ENCODE results near the gene FAM174A.

The FAM174A gene

GRCh38 chr5:100584069-100584468, 48.9 kb downstream of the FAM174A start:
- no peak for TF ChIP-seq SIN3A (IDR thresholded peaks at IDR 0.05; ENCODE audit: borderline replicate concordance, insufficient read depth, low read length)
- TF ChIP-seq TAF1 (IDR thresholded peaks at IDR 0.05; ENCODE audit: borderline replicate concordance, insufficient read depth, low read length) = no peak
- no peak for TF ChIP-seq REST (IDR thresholded peaks at IDR 0.05; ENCODE audit: insufficient read depth in 1 of 2, low read depth in 2 of 2, low read length in 2 of 2)
- no peak for TF ChIP-seq POLR2AphosphoS5 (IDR thresholded peaks at IDR 0.05; ENCODE audit: low read depth, low read length)
- TF ChIP-seq FOXP2 (optimal IDR thresholded peaks at IDR 0.05; ENCODE audit: borderline replicate concordance, extremely low read depth, extremely low read length, insufficient read depth) = no peak

DNA sequence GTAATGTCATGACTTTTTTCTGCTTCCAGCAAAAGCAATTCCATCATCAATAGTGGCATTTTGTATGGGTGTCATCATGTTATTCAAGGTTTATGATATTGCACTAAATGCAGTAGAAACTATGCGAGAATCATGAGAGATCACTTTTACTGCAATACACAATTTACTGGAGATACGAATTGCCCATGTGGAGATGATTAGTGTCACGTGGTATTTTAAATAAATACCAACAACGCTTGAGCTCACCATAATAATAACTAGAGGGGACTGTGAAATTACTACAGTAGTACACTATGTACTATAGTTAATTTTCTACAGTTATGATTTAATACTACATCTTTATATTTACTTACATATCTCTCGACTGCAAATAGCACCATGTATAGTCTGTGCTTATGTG, 49.7 kb downstream of the FAM174A start:
- TF ChIP-seq SIN3A (IDR thresholded peaks at IDR 0.05; ENCODE audit: borderline replicate concordance, insufficient read depth, low read length) (no peak), REST (IDR thresholded peaks at IDR 0.05; ENCODE audit: insufficient read depth in 1 of 2, low read depth in 2 of 2, low read length in 2 of 2) (no peak), FOXP2 (optimal IDR thresholded peaks at IDR 0.05; ENCODE audit: borderline replicate concordance, extremely low read depth, extremely low read length, insufficient read depth) (no peak), TAF1 (IDR thresholded peaks at IDR 0.05; ENCODE audit: borderline replicate concordance, insufficient read depth, low read length) (no peak), POLR2AphosphoS5 (IDR thresholded peaks at IDR 0.05; ENCODE audit: low read depth, low read length) (no peak)

GRCh38 chr5:100590867-100591266, 55.7 kb downstream of the FAM174A start:
- TF ChIP-seq TAF1 (IDR thresholded peaks at IDR 0.05; ENCODE audit: borderline replicate concordance, insufficient read depth, low read length) = no peak
- TF ChIP-seq SIN3A (IDR thresholded peaks at IDR 0.05; ENCODE audit: borderline replicate concordance, insufficient read depth, low read length) = no peak
- TF ChIP-seq REST (IDR thresholded peaks at IDR 0.05; ENCODE audit: insufficient read depth in 1 of 2, low read depth in 2 of 2, low read length in 2 of 2) = no peak
- no peak for TF ChIP-seq FOXP2 (optimal IDR thresholded peaks at IDR 0.05; ENCODE audit: borderline replicate concordance, extremely low read depth, extremely low read length, insufficient read depth)

GRCh38 chr5:100595152-100595811, 60.1 kb downstream of the FAM174A start:
- 0 out of 2 replicates have a peak, but pooled peaks have one; percentile 37 for TF ChIP-seq POLR2AphosphoS5 (IDR thresholded peaks at IDR 0.05; ENCODE audit: low read depth, low read length)
- peak; percentile 42; the same call in 1 of the 2 replicates for TF ChIP-seq TAF1 (IDR thresholded peaks at IDR 0.05; ENCODE audit: borderline replicate concordance, insufficient read depth, low read length)
- no peak for TF ChIP-seq REST (IDR thresholded peaks at IDR 0.05; ENCODE audit: insufficient read depth in 1 of 2, low read depth in 2 of 2, low read length in 2 of 2)
- no peak for TF ChIP-seq SIN3A (IDR thresholded peaks at IDR 0.05; ENCODE audit: borderline replicate concordance, insufficient read depth, low read length)
- no peak for TF ChIP-seq FOXP2 (optimal IDR thresholded peaks at IDR 0.05; ENCODE audit: borderline replicate concordance, extremely low read depth, extremely low read length, insufficient read depth)
